ENCODE measurements around the gene YIPF3. TPM values are rescaled to one million over a fixed set of nuclear protein-coding genes. Genes with fewer than 3 reads are reported as not detected.

The YIPF3 gene
- total RNA-seq, 1 experiment from 2014 or later: 91.3 TPM

GRCh38 chr6:43478008-43478372 lies 38.7 kb downstream of the YIPF3 start:
- no peaks in the 10 kb centered on the region for H3K27me3 ChIP-seq (ENCODE audit: insufficient read depth, low read depth)
- no peaks in the 10 kb centered on the region for H3K9me3 ChIP-seq (ENCODE audit: insufficient read depth, low read depth)
- peaks cover 57% of the 10 kb centered on the region for H3K4me1 ChIP-seq (replicated peaks; ENCODE audit: insufficient read depth)
- no peaks in the 10 kb centered on the region; the same call in 1 of the 2 replicates for H3K9me2 ChIP-seq (ENCODE audit: insufficient read depth)
- POLR2A ChIA-PET (ENCODE audit: unreplicated experiment): interaction anchor here (0.6 kb wide), 2 partner anchors 18 to 1563 kb away, joined by 4 to 5 read pairs; no protein-coding TSS in a partner anchor
- H3K27ac ChIP-seq: 0 out of 2 replicates have a peak overlapping the region, but pooled peaks have one; percentile 34
- CTCF ChIA-PET: interaction anchor here (0.6 kb wide), 2 partner anchors 47 to 181 kb away, joined by 3 to 6 read pairs; no protein-coding TSS in a partner anchor
- DNase-seq: no peak
- H3K79me2 ChIP-seq (ENCODE audit: low read depth): peaks cover 49% of the 10 kb centered on the region
- H3K36me3 ChIP-seq (ENCODE audit: low read depth): no peaks in the 10 kb centered on the region
- BruUV-seq (replicated peaks): no TSS peak
- peak overlapping the region; percentile 98 for H3K4me2 ChIP-seq
- H3F3A ChIP-seq (ENCODE audit: insufficient read depth, low read depth): peaks cover 37% of the 10 kb centered on the region
- TF ChIP-seq EZH2 (IDR thresholded peaks at IDR 0.05; ENCODE audit: low read depth): no peak
- TF ChIP-seq CTCF (conservative IDR thresholded peaks at IDR 0.05): no peak
- peak overlapping the region; percentile 94 for H2AFZ ChIP-seq
- H3K4me3 ChIP-seq: peak overlapping the region; percentile 91
- no peaks in the 10 kb centered on the region for H4K20me1 ChIP-seq (ENCODE audit: insufficient read depth)
- intact Hi-C loops (cut with micrococcal nuclease; ENCODE audit: unreplicated experiment): no loop called here

GRCh38 chr6:43477235-43478007 lies 39.3 kb downstream of the YIPF3 start, which contains the start of gene TJAP1:
Gene TJAP1, plus strand, starts transcription at chr6:43477570. Its CDS starts 21,432 bp downstream, at chr6:43499002.
- H3K79me2 ChIP-seq (ENCODE audit: low read depth): peaks cover 43% of the 10 kb centered on the region
- BruUV-seq (replicated peaks): no TSS peak
- peaks cover 37% of the 10 kb centered on the region for H3F3A ChIP-seq (ENCODE audit: insufficient read depth, low read depth)
- peak; percentile 73 to 93 for DNase-seq
- H3K4me1 ChIP-seq (replicated peaks; ENCODE audit: insufficient read depth): peaks cover 53% of the 10 kb centered on the region
- no peaks in the 10 kb centered on the region for H3K9me3 ChIP-seq (ENCODE audit: insufficient read depth, low read depth)
- no peaks in the 10 kb centered on the region; the same call in 1 of the 2 replicates for H3K9me2 ChIP-seq (ENCODE audit: insufficient read depth)
- peak within 1 kb of the TSS; percentile 94 for H2AFZ ChIP-seq
- TF ChIP-seq EZH2 (IDR thresholded peaks at IDR 0.05; ENCODE audit: low read depth): no peak
- no peak for TF ChIP-seq CTCF (conservative IDR thresholded peaks at IDR 0.05)
- CTCF ChIA-PET: interaction anchor here (0.6 to 0.7 kb wide), 3 partner anchors 14 to 180 kb away, joined by 3 to 6 read pairs (median 6); no protein-coding TSS in a partner anchor
- peak within 1 kb of the TSS; percentile 98 for H3K4me2 ChIP-seq
- no peaks in the 10 kb centered on the region for H3K27me3 ChIP-seq (ENCODE audit: insufficient read depth, low read depth)
- POLR2A ChIA-PET (ENCODE audit: unreplicated experiment): interaction anchor here (0.6 to 0.7 kb wide), 5 partner anchors 19 to 1562 kb away, joined by 3 to 12 read pairs (median 5); no protein-coding TSS in a partner anchor
- no peaks in the 10 kb centered on the region for H4K20me1 ChIP-seq (ENCODE audit: insufficient read depth)
- intact Hi-C loops (cut with micrococcal nuclease; ENCODE audit: unreplicated experiment): loop anchor here (2.0 kb wide), 1 partner anchor 19 kb away; no protein-coding TSS in a partner anchor
- peak within 1 kb of the TSS; percentile 34 for H3K27ac ChIP-seq
- peak within 1 kb of the TSS; percentile 91 for H3K4me3 ChIP-seq
- H3K36me3 ChIP-seq (ENCODE audit: low read depth): no peaks in the 10 kb centered on the region

DNA sequence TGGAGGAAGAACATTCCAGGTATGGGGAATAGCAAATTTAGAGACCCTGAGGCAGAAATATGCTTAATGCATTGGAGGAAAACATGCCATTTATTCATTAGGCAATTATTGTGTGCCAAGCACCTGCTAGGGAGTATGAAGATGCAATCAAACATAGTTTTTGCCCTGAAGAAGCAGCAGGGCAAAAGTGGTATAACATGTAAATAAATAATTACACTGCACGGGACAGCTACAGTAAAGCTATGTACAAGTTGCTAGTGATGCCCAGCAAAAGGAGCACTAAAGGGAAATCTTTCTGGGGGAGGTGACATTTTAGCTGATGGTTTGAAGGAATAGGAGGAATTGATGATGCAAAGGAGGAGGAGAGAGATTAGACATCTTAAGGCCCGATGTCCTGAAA lies 40.0 kb downstream of the YIPF3 start:
- POLR2A ChIA-PET (ENCODE audit: unreplicated experiment): interaction anchor here (0.6 to 0.7 kb wide), 3 partner anchors 19 to 249 kb away, joined by 3 to 12 read pairs (median 6); no protein-coding TSS in a partner anchor
- Histone ChIP-seq H3K4me3 (peak overlapping the region; percentile 91; the same call in 1 of the 2 replicates), H3K9me2 (ENCODE audit: insufficient read depth) (no peaks in the 10 kb centered on the region; the same call in 1 of the 2 replicates), H3K79me2 (ENCODE audit: low read depth) (peaks cover 37% of the 10 kb centered on the region), H2AFZ (peak overlapping the region; percentile 94), H3F3A (ENCODE audit: insufficient read depth, low read depth) (peaks cover 35% of the 10 kb centered on the region), H3K27ac (peak overlapping the region; percentile 30), H3K9me3 (ENCODE audit: insufficient read depth, low read depth) (no peaks in the 10 kb centered on the region), H3K4me1 (replicated peaks; ENCODE audit: insufficient read depth) (peaks cover 51% of the 10 kb centered on the region), H3K4me2 (peak overlapping the region; percentile 98), H3K27me3 (ENCODE audit: insufficient read depth, low read depth) (no peaks in the 10 kb centered on the region), H3K36me3 (ENCODE audit: low read depth) (no peaks in the 10 kb centered on the region), H4K20me1 (ENCODE audit: insufficient read depth) (no peaks in the 10 kb centered on the region)
- no peak for DNase-seq
- BruUV-seq (replicated peaks): no TSS peak
- TF ChIP-seq EZH2 (IDR thresholded peaks at IDR 0.05; ENCODE audit: low read depth): no peak
- TF ChIP-seq CTCF (conservative IDR thresholded peaks at IDR 0.05): no peak
- intact Hi-C loops (cut with micrococcal nuclease; ENCODE audit: unreplicated experiment): loop anchor here (2.0 kb wide), 1 partner anchor 20 kb away; no protein-coding TSS in a partner anchor
- CTCF ChIA-PET: interaction anchor here (0.6 to 0.7 kb wide), 2 partner anchors 14 to 148 kb away, joined by 3 to 6 read pairs; no protein-coding TSS in a partner anchor

Measured in PC-9 (cell line).